Naive thymus-derived CD4-positive, alpha-beta T cell (primary cell): ENCODE data around the gene STPG1. TPM values are rescaled to one million over a fixed set of nuclear protein-coding genes. Genes with fewer than 3 reads are reported as not detected.

ENCODE experiments used
- ATAC-seq: fragments of 150-1000 bp; cut with Tn5 transposase; 2 replicates; pipeline ENCODE4 v1.10.0; 2021; ENCODE audit warnings: mild to moderate bottlenecking, moderate library complexity
- CTCF ChIA-PET: fragments of 350-600 bp; sonication (Branson Sonifier 250); formaldehyde crosslinking; loops from one replicate; lab custom pipeline; 2021; ENCODE audit warnings: antibody characterized with exemption; lab: Charles Lee
- POLR2A ChIA-PET: fragments of 350-600 bp; sonication (Branson Sonifier 250); formaldehyde crosslinking; loops from one replicate; lab custom pipeline; 2021; ENCODE audit warnings: antibody characterized with exemption, inconsistent platforms; lab: Charles Lee
- DNase-seq, 9 donors: peaks; one replicate each; pipeline versions ENCODE4 v3.0.0 to v3.0.0-alpha.2; 2020 to 2022; ENCODE audit warnings: mixed read lengths in 1 of 9
- H3K27ac ChIP-seq: one replicate; pipeline ENCODE4 v1.7.0; 2013; ENCODE audit warnings: mild to moderate bottlenecking, low read depth, low read length, moderate library complexity
- H3K27me3 ChIP-seq, 2 donors: one replicate each; pipeline ENCODE4 v1.7.0; 2013; ENCODE audit warnings: low read length in 2 of 2, mild to moderate bottlenecking in 2 of 2, moderate library complexity in 2 of 2; ENCODE audit not compliant: control insufficient read depth in 2 of 2, insufficient read depth in 2 of 2
- H3K36me3 ChIP-seq, 3 experiments: 1 replicate in 2 of 3; 2 replicates in 1 of 3; pipeline ENCODE4 v1.7.0; 2013; ENCODE audit warnings: low read length in 3 of 3, mild to moderate bottlenecking in 3 of 3, moderate library complexity in 1 of 3; ENCODE audit not compliant: insufficient read depth in 3 of 3, control insufficient read depth in 2 of 3
- H3K4me1 ChIP-seq, 2 donors: one replicate each; pipeline ENCODE4 v1.7.0; 2013; ENCODE audit warnings: low read length in 2 of 2, mild to moderate bottlenecking in 2 of 2, moderate library complexity in 1 of 2; ENCODE audit not compliant: control insufficient read depth in 2 of 2, insufficient read depth in 2 of 2
- H3K4me3 ChIP-seq: 2 replicates; pipeline ENCODE4 v1.7.0; 2013; ENCODE audit warnings: mild to moderate bottlenecking, low read length
- H3K9me3 ChIP-seq, 3 experiments: 1 replicate in 2 of 3; 2 replicates in 1 of 3; pipeline ENCODE4 v1.7.0; 2013; ENCODE audit warnings: low read length in 3 of 3; ENCODE audit not compliant: control insufficient read depth in 2 of 3
- H3K27ac Mint-ChIP-seq, 9 donors: one replicate each; pipeline ENCODE4 v1.8.0; 2020 to 2022; ENCODE audit warnings: mixed read lengths in 9 of 9, mild to moderate bottlenecking in 8 of 9, moderate library complexity in 5 of 9, inconsistent platforms in 2 of 9
- H3K27me3 Mint-ChIP-seq, 5 donors: one replicate each; pipeline ENCODE4 v1.8.0; 2021 to 2022; ENCODE audit warnings: mixed read lengths in 5 of 5, mild to moderate bottlenecking in 1 of 5
- H3K36me3 Mint-ChIP-seq, 5 donors: one replicate each; pipeline ENCODE4 v1.8.0; 2020 to 2022; ENCODE audit warnings: mixed read lengths in 5 of 5, mild to moderate bottlenecking in 3 of 5, inconsistent platforms in 1 of 5
- H3K4me1 Mint-ChIP-seq, 7 donors: one replicate each; pipeline ENCODE4 v1.8.0; 2020 to 2022; ENCODE audit warnings: mixed read lengths in 7 of 7, mild to moderate bottlenecking in 3 of 7, inconsistent platforms in 1 of 7
- H3K4me3 Mint-ChIP-seq, 10 donors: one replicate each; pipeline ENCODE4 v1.8.0; 2020 to 2022; ENCODE audit warnings: mild to moderate bottlenecking in 10 of 10, mixed read lengths in 10 of 10, moderate library complexity in 6 of 10, inconsistent platforms in 2 of 10
- H3K9me3 Mint-ChIP-seq, 11 donors: one replicate each; pipeline ENCODE4 v1.8.0; 2020 to 2022; ENCODE audit warnings: mixed read lengths in 11 of 11, mild to moderate bottlenecking in 4 of 11, inconsistent platforms in 1 of 11, moderate library complexity in 1 of 11
- intact Hi-C, 2 donors: fragments of 100-400 bp; cut with micrococcal nuclease; formaldehyde crosslinking; loops; one replicate each; pipeline ENCODE4 v1.15.1; 2023
- polyA plus RNA-seq, 2 donors: library from polyadenylated mRNA; unstranded; fragments of 300-500 nt; fragmentation: Illumina TruSeq; gene quantifications; one replicate each; pipeline ENCODE4 v1.2.3, GENCODE V29; 2021
- total RNA-seq, 6 experiments: library from RNA in 5 of 6; stranded (reverse) in 5 of 6; gene quantifications; 1 replicate in 5 of 6; 2 replicates in 1 of 6; pipeline ENCODE4 v1.2.3 and lab custom pipeline; 2021 to 2026

STPG1 gene
- total and polyA plus RNA-seq, 7 experiments from 2014 or later = 3.1 to 10.1 (median 5.3) TPM

GRCh38 chr1:24364975-24365678 is 48.5 kb downstream of the STPG1 start:
- peak in 1 of 9 donors; percentile 56 for DNase-seq
- Histone ChIP-seq H3K9me3 (no peaks in the 10 kb centered on the region), H3K4me1 (no peaks in the 10 kb centered on the region), H3K36me3 (peaks cover 0 to 4% (median 0%) of the 10 kb centered on the region in 3 experiments), H3K27ac (no peak overlapping the region), H3K4me3 (no peak overlapping the region), H3K27me3 (no peaks in the 10 kb centered on the region)
- H3K4me3 Mint-ChIP-seq = no peak overlapping the region
- ChIA-PET CTCF (no interaction called here), POLR2A (no interaction called here)
- peaks cover 0 to 37% (median 5%) of the 10 kb centered on the region in 5 donors for H3K36me3 Mint-ChIP-seq
- peaks cover 0 to 18% (median 0%) of the 10 kb centered on the region in 7 donors for H3K4me1 Mint-ChIP-seq
- peak; percentile 82 for ATAC-seq
- intact Hi-C loops = no loop called here
- H3K27me3 Mint-ChIP-seq = no peaks in the 10 kb centered on the region
- no peaks in the 10 kb centered on the region for H3K9me3 Mint-ChIP-seq
- peak overlapping the region in 1 of 9 donors; percentile 77 for H3K27ac Mint-ChIP-seq

GRCh38 chr1:24364605-24364974 is 49.0 kb downstream of the STPG1 start:
- POLR2A ChIA-PET = no interaction called here
- peaks cover 0 to 34% (median 5%) of the 10 kb centered on the region in 5 donors for H3K36me3 Mint-ChIP-seq
- DNase-seq (no peak), ATAC-seq (no peak)
- intact Hi-C loops = no loop called here
- H3K36me3 ChIP-seq = peaks cover 0 to 8% (median 0%) of the 10 kb centered on the region in 3 experiments
- no peak overlapping the region for H3K27ac ChIP-seq
- H3K4me1 Mint-ChIP-seq = peaks cover 0 to 18% (median 0%) of the 10 kb centered on the region in 7 donors
- no peaks in the 10 kb centered on the region for H3K4me1 ChIP-seq
- H3K27ac Mint-ChIP-seq = peak overlapping the region in 1 of 9 donors; percentile 77
- H3K27me3 Mint-ChIP-seq = no peaks in the 10 kb centered on the region
- no peaks in the 10 kb centered on the region for H3K27me3 ChIP-seq
- no peaks in the 10 kb centered on the region for H3K9me3 Mint-ChIP-seq
- H3K9me3 ChIP-seq = no peaks in the 10 kb centered on the region
- CTCF ChIA-PET = no interaction called here
- H3K4me3 ChIP-seq = no peak overlapping the region
- H3K4me3 Mint-ChIP-seq = no peak overlapping the region

- H3K27ac ChIP-seq = no peak overlapping the region
- Mint-ChIP-seq H3K9me3 (no peaks in the 10 kb centered on the region), H3K27ac (no peak overlapping the region), H3K4me3 (no peak overlapping the region), H3K4me1 (peaks cover 0 to 18% (median 0%) of the 10 kb centered on the region in 7 donors), H3K27me3 (no peaks in the 10 kb centered on the region), H3K36me3 (peaks cover 0 to 36% (median 5%) of the 10 kb centered on the region in 5 donors)
- ChIA-PET CTCF (no interaction called here), POLR2A (no interaction called here)
- no peak overlapping the region for H3K4me3 ChIP-seq
- intact Hi-C loops = no loop called here
- H3K36me3 ChIP-seq = peaks cover 0 to 10% (median 0%) of the 10 kb centered on the region in 3 experiments
- H3K9me3 ChIP-seq = no peaks in the 10 kb centered on the region
- no peaks in the 10 kb centered on the region for H3K4me1 ChIP-seq
- DNase-seq (no peak), ATAC-seq (no peak)
- no peaks in the 10 kb centered on the region for H3K27me3 ChIP-seq
Measured at GRCh38 chr1:24363994-24364393, 49.6 kb downstream of the STPG1 start.

- DNase-seq (no peak), ATAC-seq (no peak)
- Histone ChIP-seq H3K27ac (no peak overlapping the region), H3K4me3 (no peak overlapping the region), H3K27me3 (no peaks in the 10 kb centered on the region), H3K9me3 (no peaks in the 10 kb centered on the region), H3K36me3 (peaks cover 0 to 11% (median 3%) of the 10 kb centered on the region in 3 experiments), H3K4me1 (no peaks in the 10 kb centered on the region)
- H3K9me3 Mint-ChIP-seq = no peaks in the 10 kb centered on the region
- H3K27ac Mint-ChIP-seq = no peak overlapping the region
- intact Hi-C loops = no loop called here
- peaks cover 0 to 18% (median 0%) of the 10 kb centered on the region in 7 donors for H3K4me1 Mint-ChIP-seq
- POLR2A ChIA-PET = no interaction called here
- CTCF ChIA-PET = no interaction called here
- no peaks in the 10 kb centered on the region for H3K27me3 Mint-ChIP-seq
- H3K36me3 Mint-ChIP-seq = peaks cover 0 to 41% (median 5%) of the 10 kb centered on the region in 5 donors
- no peak overlapping the region for H3K4me3 Mint-ChIP-seq
Measured at GRCh38 chr1:24362982-24363614, 50.5 kb downstream of the STPG1 start.

- Mint-ChIP-seq H3K9me3 (no peaks in the 10 kb centered on the region), H3K36me3 (peaks cover 0 to 48% (median 12%) of the 10 kb centered on the region in 5 donors), H3K27me3 (no peaks in the 10 kb centered on the region), H3K27ac (no peak overlapping the region), H3K4me3 (no peak overlapping the region), H3K4me1 (peaks cover 0 to 18% (median 0%) of the 10 kb centered on the region in 7 donors)
- Histone ChIP-seq H3K4me1 (no peaks in the 10 kb centered on the region), H3K27ac (no peak overlapping the region), H3K27me3 (no peaks in the 10 kb centered on the region), H3K9me3 (no peaks in the 10 kb centered on the region), H3K4me3 (no peak overlapping the region), H3K36me3 (peaks cover 0 to 17% (median 3%) of the 10 kb centered on the region in 3 experiments)
- ATAC-seq (no peak), DNase-seq (no peak)
- ChIA-PET POLR2A (no interaction called here), CTCF (no interaction called here)
- intact Hi-C loops = no loop called here
Measured at GRCh38 chr1:24362396-24362795, 51.2 kb downstream of the STPG1 start.

GRCh38 chr1:24361811-24362210 is 51.8 kb downstream of the STPG1 start:
- DNase-seq (no peak), ATAC-seq (no peak)
- peaks cover 0 to 18% (median 0%) of the 10 kb centered on the region in 7 donors for H3K4me1 Mint-ChIP-seq
- intact Hi-C loops = no loop called here
- no peak overlapping the region for H3K4me3 Mint-ChIP-seq
- no peaks in the 10 kb centered on the region for H3K27me3 Mint-ChIP-seq
- Histone ChIP-seq H3K4me3 (no peak overlapping the region), H3K9me3 (no peaks in the 10 kb centered on the region), H3K36me3 (peaks cover 0 to 17% (median 3%) of the 10 kb centered on the region in 3 experiments), H3K27ac (no peak overlapping the region), H3K27me3 (no peaks in the 10 kb centered on the region), H3K4me1 (no peaks in the 10 kb centered on the region)
- H3K36me3 Mint-ChIP-seq = peaks cover 0 to 48% (median 13%) of the 10 kb centered on the region in 5 donors
- POLR2A ChIA-PET = no interaction called here
- H3K27ac Mint-ChIP-seq = no peak overlapping the region
- H3K9me3 Mint-ChIP-seq = no peaks in the 10 kb centered on the region
- CTCF ChIA-PET = no interaction called here
